CD4-positive, alpha-beta T cell treated with Interleukin-1 beta for 1 hour (primary cell): ENCODE results near the gene CCDC116.
A peak's percentile ranks its signal among the peaks of the same experiment; 100 is the strongest.
"Not testable (repeated sequence)": the region's sequence is repeated elsewhere in the genome, so short reads cannot be mapped to it uniquely, and the experiment has no call there.

Experiments
- DNase-seq, 2 donors: peaks; one replicate each; pipeline ENCODE4 v3.0.0-alpha.2; 2020 to 2022

Gene CCDC116

DNA sequence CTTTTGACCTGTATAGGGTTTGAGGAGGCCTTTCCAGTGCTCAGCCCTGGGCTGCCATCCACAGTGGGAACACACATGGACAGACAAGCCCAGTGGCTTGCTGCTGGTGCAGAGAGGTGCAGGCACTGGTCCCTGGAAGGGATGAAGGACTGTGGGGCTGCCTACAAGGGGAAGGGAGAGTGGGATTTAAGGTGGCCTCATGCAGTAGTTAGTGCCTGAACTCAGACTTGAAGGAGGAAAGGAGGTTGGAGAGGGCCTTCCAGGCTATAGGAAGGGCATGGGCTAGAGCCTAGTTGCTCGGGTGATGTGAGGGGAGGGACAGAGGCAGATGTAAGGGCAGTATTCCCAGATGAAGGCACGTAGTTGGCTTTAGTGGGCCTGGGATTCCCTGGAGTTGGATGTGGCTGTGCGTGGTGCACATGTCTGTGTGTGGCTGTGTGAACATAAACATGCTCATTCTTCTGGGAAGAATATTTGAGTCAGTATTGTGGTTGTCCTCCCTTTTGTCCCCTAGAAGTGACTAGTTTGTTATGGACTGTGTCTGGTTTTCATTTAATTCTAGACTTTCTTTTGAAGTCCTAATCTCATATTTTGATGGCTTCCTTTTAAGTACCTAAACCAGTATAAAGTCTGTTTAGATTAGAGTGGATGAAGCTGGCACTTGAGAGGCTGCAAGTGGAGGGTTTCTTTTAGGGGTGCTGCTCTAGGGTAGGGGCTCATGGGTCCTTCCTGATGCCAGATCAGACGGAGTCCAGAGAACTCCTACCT lies 21.2 kb upstream of the CCDC116 start:
- DNase-seq = no peak

DNA sequence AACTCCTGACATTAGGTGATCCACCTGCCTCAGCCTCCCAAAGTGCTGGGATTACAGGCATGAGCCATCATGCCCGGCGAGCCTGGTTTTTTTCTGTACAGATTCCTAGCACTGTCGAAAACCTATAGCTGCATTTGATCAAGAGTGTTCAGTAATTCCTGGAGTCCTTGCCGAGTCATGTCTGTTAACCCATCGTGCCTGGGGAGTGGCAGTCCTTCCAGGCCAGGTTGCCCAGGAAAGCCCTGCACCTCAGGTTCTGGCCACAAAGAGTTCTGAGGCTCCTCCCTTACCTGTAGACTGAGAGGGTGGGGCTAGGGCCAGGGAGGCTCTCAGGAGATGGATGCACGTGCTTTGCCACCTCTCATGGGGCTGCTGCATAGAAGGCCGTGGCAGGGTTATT lies 19.7 kb upstream of the CCDC116 start:
- no peak for DNase-seq

DNA sequence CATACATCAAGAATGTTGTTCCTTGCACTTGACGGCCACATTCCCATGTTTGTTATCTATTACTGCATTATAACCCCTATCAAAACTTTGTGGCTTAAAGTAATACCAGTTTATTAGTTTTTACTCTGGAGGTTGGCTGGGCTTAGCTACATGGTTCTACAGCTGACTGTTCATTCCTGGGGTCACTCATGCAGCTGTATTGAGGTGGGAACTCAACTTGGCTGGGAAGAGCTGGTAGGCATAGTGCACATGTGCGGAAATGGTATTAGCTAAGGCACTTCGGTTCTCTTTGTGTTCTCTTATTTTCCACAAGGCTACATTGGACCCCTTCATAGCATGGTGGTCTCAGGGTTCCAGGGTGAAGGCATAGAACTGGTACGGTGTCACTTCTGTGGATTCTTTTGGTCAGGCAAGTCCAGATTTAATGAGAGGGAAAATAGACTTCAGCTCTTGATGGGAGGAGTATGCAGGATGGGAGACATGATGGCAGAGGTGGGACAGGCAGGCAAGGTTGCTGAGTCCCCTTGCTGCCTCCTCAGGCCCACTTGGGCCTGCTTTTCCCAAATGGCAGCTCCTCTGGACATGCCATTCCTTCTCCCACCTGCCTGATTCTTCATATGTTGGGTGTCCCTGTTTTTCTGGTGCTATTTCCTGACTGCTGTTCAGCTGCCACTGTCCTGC lies 18.9 kb upstream of the CCDC116 start:
- DNase-seq = no peak

DNA sequence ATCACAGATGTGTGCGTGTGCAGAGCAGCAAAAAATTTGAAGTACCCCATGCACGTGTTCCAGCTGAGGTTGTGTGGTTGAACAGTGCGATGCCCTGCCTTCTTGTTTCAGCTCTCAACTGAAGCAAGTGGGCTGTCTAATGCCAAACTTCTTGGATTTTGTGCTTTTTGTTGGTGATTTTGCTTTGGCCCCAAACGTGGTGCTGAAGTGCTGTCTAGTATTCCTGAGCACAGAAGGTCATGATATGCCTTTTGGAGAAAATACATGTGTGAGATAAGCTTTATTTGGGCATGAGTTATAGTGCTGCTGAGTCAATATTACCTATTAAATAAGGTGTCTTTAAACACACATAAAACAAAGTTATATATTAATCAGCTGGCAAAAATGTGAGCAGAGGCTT lies 16.8 kb upstream of the CCDC116 start:
- no peak for DNase-seq

DNA sequence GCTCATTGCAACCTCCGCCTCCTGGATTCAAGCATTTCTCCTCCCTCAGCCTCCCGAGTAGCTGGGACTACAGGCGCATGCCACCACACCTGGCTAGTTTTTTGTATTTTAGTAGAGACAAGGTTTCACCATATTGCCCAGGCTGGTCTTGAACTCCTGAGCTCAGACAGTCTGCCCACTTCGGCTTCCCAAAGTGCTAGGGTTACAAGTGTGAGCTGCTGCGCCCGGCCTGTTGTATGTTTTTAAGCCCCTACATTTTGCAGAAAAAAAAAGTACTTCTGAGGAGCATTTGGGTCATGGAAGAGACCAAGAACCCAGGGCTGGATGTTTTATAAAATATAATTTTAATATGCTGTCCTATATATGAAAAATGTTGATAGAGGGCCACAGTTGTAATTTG lies 15.2 kb upstream of the CCDC116 start:
- DNase-seq = not testable (repeated sequence)

DNA sequence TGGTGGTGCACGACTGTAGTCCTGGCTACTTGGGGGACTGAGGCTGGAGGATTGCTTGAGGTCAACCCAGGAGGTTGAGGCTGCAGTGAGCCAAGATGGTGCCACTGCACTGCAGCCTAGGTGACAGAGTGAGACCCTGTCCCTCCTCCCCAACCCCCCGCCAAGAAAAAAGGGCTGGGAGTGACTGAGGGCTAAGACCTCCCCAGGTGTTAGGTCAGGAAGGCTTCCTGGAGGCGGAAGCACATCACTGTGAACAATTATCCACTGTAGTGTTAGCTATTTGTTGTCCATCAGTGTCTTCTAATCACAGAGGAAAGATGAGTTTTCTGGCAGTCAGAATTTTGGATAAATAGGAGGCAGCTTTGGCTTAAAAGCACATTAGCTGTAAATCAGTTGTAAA lies 11.5 kb upstream of the CCDC116 start:
- DNase-seq = no peak

DNA sequence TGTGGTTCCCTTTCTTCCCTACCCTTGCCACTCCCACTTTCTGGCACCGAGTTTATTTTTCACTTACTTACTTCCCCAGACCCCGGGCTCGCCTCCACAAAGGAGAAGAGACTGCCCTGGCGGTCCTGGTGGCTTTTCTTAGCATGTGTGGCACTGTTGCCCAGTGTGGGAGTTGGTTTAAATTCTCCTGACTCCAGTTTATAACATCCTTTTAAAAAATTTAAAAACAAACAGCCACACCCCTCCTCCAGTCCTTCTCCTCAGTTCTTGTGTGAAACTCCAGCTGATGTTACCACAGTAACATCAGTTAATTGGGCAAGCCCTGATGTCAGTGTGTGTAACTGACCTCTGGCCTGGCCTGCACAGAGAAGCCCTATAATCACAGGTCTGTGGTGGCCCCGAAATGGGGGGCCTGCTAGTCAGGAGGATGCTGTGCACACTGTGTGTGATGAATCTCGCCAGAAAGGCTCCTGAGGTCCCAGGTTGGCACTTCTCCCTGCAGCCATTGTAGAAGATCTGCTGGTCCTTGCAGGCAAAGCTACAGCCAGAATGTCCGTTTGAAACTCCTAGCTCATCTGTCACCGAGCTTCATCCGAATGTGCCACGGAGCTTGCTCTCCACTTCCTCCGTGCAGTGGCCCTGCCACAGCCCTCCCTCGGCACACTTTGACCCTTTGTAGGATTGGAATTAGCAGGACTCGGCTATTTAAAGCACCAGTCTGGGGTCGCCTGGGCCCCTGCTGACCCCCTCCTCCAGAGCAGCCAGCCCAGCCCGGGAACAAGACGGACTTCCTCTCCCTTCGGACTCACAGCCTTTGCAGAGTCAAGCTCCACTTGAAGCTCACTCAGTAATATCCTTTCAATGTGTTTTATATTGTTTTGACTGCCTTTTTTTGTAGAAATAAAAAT lies 10.3 kb upstream of the CCDC116 start:
- DNase-seq = no peak

DNA sequence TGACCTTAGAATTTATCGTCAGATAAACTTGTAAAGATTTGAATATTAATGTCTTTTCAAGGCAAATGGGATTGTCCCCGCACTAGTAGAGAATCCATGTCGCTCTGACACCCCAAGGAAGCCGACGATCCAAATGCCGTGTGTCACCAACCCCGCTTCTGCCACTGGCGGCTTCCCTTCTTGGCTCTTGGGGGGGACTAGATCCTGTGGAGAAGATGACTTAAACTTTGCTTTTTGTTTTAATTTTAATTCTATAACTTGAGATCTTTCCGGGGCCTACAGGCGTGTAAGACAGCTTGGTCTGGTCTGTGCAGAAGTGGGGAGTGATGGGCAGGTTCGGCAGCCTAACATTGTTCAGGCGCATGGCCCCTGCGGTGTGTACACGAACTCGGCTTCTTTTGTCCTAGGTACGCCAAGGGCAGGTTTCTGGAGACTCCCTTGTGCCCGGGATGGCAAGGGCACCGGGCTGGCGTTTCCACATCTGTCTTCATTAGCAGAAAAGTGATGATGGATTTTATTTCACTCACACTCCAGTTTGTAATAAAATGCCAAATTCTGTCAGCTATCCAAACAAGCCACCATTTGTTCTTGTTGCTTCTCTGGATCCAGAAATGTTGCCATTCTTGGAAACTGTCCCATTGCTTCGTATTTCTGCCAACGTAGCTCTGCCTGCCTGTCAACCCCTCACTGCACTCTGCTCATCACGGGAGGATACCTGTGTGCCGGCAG lies 9.5 kb upstream of the CCDC116 start:
- DNase-seq = no peak

DNA sequence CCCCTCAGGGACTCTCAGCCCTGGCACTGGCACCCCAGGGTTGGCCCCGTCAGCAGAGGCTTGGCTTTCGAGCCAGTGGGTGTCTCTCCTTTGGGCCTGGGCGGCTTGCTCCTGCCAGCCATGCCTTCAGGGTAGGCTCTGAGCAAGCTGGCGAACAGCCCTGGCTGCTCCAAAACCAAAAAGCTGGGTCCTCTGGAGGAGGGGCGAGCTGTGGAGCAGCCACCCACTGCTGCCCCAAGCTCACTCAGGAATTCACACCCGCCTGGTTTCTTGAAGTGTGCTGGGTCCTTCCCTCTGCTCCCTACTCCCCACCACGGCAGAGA lies 9.0 kb upstream of the CCDC116 start:
- DNase-seq = no peak

DNA sequence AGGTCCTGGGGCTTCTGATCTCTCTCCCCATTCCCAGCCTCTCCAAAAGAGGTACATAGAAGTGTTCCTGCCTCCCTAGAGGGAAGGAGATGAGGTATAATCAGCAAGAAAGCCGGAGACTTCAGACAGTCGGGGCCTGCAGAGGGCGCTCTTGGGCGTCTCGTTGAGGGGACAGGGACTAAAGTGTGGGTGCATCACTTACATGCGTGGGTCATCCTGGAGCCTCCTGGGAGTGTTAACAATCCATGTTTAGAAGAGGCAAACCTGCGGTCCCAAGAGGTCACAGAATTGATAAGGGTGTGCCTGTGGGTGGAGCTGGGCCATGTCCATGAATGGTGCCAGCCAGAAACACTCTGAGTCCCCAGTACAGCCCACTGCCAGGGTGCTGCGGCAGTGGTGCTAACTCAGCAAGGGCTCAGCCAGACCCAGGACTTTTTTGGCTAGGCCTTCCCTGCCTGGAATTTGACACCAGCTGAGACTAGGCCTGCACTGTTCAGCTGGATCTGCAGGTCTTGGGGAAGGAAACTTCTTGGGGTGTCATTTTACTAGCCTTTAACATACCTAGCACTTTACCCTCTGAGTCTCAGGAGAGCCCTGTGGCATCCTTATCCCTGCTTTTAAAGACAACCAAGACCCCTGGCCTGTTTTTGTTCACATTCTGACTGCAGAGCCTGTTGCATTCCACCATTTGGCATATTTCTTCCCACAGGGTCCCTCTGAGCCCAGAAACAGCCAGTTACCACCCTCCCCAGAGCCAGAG lies 8.3 kb upstream of the CCDC116 start:
- peak in 1 of 2 donors; percentile 38 for DNase-seq

DNA sequence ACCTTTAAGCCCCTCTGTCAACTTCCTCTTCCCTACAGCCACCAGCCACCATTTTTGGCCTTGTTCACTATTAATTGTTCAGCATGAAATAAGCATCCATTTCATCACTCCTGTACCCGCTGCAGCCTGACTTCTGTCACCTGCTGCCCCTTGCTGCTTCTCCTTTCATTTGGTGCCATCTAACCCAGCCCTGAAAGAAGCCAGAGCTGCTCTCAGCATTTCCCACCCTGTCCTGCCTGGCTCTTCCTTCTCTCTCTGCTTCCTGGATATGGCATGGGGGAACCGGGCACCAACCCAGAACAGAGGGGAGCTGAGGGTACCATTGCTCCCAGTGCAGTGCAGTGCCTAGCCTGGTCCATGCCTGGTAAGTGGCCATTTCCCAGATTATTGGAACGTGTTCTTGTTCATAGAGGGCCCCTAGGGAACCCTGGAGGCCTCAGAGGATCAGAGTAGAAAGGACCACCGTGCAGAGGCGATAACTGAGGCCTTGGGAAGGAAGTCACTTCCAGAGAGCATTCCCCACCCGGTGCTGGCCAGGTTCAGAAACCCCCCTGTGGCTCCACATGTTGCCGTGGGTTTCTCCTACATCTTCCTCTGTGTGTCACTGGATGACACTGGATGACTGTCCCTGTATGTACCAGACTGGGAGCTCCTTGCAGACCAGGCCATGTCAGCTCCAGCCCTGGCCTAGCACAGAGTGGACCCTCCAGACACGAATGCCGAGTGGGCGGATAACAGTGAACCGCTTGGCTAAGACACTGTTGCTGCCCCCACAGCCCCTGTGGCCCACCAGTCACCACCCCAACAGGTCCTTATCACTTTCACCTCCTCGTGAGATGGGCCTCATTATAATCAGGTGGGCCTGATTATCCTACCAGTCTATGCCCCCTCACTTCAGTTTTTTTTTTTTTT lies 7.4 kb upstream of the CCDC116 start:
- no peak for DNase-seq

DNA sequence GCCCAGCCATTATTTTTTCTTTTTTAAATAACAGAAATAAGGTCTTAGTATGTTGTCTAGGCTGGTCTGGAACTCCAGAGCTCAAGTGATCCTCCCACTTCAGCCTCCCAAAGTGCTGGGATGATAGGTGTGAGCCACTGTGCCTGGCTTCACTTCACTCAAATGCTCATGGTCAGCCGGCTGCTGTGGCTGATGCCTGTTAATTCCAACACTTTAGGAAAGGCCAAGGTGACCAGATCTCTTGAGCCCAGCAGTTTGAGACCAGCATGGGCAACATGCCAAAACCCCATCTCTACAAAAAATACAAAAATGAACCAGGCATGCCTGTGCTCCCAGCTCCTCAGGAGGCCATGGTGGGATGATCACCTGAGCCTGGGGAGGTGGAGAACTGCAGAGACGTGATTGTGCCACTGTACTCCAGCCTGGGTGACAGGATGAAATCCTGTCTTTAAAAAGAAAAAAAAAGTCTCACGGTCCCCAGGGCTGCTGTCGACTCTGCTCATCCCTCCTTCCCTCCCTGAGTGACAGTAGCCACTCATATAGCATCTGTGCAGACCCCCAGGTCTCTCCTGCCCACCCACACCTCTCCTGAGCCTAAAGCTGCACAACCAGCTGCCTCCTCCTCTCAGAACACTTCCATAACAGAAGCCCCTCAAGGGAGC lies 6.4 kb upstream of the CCDC116 start:
- DNase-seq = no peak

DNA sequence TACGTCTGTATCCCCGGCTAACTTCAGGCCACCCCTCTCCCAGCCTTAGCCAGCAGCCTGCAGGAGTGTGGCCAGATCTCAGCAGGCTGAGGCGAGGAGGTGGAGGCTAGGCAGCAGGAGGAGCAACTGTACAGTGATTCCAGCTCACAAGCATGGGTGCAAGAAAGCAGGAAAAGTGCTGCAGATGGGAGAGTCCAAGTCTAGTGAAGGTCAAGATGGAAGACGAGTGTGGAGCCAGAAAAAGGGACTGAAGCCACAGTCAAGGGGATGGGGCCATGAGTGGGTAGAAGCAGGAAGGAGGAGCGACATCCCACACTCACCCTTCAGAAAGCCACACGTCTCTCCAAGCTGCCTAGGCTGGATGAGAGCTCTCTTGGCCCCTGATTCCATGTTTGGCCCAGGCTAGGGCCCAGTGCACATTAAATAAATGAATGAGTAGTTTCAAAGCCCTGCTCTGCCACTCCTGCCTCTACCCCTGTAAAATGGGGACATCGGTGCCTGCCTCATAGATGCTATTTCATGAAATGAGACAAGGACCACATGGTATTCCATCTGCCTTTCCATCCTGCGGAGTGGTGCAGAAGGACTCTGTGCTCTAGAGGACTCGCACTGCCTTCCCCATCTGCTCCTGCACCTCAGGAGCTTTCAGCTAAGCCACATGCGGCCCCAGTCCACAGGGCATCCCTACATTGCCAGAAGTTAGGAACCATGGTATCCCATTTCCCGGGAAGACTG lies 5.7 kb upstream of the CCDC116 start:
- no peak for DNase-seq

DNA sequence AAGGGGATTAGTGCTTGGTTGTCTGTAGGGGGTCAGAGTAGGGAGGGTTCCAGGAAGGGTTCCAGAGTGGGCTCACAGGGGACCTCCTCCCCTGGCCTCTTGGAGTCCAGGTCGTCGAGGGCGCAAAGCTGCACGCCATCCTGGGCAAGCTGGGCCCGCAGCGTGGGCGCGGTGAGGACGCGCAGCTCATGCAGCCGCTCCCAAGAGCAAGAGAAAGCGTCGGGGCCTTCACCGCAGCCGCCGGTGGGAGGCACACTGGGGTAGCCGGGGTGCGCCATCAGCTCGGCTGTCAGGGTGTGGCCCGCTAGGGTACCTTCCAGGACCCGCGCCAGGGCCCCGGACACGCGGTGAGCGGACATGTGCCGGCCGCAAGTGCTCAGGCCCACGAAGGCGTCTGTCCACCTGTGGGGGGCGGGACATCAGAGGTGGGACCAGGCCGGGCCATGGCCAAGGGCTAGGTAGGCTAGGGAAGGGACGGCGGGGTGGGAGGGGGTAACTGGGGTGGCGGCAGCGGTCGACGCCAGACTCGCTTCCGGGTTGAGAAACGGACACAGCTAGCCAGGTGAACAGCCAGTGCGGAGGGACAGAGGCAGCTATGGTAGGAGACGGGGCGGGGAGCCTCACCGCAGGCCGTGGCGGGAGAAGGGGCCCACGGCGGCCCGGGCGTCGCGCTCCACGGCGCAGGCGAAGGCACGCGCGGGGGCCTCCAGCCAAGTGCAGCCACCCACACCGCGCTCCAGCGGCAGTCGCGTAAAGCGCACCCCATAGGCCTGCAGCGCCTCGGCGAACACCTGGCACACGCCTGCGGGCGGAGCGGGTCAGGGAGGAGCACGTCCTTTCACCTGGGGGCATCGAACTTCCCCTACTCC lies 3.9 kb upstream of the CCDC116 start:
- DNase-seq = no peak

DNA sequence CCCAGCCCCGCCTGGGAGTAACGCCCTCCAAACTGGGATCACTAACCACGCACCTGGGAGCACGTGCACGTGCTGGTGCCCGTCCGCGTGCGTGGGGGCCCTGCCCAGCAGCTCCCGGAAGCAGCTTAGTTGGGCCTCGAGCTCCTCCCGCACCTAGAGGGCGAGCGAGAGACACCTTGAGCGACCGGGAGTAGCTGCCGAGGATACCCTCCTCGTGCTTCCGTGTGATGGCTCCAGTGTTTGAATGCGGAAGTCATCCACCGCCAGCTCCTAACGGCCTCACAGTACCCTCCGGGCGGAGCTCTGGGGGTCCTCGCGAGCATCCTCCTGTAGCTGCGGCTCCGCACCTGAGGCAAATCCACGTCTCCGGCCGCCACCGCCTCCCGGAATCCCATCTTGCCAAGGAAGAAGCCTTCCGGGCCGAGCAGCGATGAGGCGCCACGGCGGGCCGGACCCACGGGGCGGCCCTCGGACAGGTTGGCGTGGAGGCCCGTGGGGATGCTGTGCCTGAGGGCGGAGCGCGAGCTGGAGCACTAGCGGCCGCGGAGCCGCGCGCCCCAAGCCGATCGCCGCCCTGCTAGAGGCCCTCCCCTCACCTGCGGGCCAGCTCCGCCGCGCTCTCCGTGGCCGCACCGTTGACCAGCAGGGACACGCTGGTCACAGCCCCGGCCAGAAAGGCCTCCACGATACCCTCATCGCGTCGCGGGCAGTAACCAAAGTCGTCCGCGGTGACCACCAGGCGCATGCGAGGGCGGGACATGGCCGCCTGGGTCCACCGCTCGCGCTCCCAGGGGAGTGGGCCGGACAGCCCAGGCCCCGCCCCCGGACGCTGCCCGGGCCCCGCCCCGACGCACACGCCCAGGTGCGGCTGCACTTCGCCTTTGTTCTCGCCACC lies 3.1 kb upstream of the CCDC116 start, which contains the start of gene YDJC:
TSS of gene YDJC (minus strand) at position 768 of the 895 bp plus-strand sequence. CDS start at position 760, 8 bp downstream.
- DNase-seq = peak; percentile 94 to 95

DNA sequence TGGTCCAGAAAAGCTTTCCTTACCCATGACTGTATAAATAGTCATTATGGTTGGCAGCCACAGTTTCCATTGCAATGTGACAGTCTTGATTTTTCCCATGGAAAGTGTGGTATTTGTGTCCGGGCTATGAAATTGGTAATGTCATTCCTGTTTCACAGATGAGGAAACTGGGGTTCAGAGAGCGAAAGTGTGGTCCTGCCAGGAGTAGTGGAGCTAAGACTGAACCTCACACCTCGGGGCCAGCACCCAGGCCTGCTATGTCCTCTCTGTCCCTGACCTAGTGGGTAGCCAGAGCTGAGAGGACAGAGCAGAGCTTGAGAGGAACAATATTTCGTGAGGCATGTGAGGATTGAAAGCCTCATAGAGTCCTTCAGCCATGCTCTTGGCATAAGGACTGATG lies 1.5 kb upstream of the CCDC116 start:
- no peak for DNase-seq

DNA sequence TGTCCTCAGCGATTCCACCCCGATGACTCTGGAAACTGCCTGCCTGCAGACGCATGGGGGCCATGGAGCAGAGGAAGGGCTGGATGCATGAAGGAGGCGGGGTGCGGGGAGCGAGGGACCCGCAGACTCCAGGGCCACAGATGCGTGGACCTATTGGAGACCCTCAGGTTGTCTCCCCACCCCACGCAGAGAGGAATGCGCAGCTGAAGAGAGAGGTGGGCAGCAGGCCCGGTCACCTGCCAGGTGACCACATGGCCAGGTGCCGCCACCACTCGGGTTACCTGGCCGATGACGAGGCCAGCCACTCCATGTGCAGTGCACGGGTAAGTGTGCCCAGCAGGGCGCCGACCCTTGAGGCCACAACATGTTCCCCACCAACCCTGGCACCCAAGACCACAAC lies 371 bp downstream of the CCDC116 start:
- no peak for DNase-seq

DNA sequence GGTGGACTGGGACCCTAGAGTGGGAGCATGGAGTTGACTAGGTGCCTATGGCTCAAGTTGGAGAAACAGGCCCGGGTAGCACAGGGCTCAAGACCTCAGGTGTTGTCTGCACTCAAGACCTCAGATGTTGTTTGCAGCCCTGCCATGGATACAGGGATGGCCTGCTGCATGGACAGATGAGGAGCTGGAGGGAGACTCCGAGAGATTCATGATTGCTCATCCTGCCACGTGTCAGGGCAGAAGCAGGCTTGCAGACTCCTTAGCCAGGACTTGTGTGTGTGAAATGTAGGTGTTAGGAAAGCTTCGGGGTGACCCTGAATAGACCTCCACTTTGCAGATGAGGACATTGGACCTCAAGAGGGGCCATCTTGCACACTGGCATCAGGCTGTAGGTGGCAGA lies 921 bp downstream of the CCDC116 start:
- no peak for DNase-seq
